ENCODE results near the gene PRKAG3. TPM values are rescaled to one million over a fixed set of nuclear protein-coding genes. Genes with fewer than 3 reads are reported as not detected.

Gene PRKAG3
- total and polyA plus RNA-seq, 2 donors from 2014 or later = not detected

DNA sequence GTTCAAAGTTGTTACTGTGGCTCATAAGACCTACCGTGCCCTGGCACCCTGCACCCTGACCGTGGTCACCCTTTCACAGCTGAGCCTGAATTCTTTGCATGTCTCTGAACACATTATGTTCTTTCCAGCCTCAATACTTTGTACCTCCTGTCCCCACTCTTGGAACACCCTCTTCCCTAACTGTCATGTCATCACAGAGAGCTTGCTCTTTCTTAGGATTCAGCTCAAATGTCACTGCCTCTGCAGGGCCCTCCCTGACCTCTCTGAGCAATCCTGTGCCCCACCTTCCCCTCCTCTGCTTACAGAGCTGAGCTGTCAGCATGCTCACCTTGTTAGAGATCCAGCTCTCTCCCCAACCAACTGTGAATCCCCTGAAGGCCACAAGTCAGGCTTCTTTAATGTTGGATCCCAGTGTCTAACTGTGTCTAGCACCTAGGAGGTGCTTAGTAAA lies 15.0 kb downstream of the PRKAG3 start:
- DNase-seq = no peak
- intact Hi-C loops (cut with DNase I) = no loop called here
- no peak overlapping the region for H3K9ac ChIP-seq (ENCODE audit: low read length in 3 of 3)
- no peaks in the 10 kb centered on the region for H3K27me3 ChIP-seq (ENCODE audit: control insufficient read depth, insufficient read depth, low read length)
- TF ChIP-seq, protein P1, sequence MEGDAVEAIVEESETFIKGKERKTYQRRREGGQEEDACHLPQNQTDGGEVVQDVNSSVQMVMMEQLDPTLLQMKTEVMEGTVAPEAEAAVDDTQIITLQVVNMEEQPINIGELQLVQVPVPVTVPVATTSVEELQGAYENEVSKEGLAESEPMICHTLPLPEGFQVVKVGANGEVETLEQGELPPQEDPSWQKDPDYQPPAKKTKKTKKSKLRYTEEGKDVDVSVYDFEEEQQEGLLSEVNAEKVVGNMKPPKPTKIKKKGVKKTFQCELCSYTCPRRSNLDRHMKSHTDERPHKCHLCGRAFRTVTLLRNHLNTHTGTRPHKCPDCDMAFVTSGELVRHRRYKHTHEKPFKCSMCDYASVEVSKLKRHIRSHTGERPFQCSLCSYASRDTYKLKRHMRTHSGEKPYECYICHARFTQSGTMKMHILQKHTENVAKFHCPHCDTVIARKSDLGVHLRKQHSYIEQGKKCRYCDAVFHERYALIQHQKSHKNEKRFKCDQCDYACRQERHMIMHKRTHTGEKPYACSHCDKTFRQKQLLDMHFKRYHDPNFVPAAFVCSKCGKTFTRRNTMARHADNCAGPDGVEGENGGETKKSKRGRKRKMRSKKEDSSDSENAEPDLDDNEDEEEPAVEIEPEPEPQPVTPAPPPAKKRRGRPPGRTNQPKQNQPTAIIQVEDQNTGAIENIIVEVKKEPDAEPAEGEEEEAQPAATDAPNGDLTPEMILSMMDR (IDR thresholded peaks at IDR 0.05; ENCODE audit: borderline replicate concordance, extremely low read depth, insufficient read depth) = no peak
- no peak for FAIRE-seq
- no peaks in the 10 kb centered on the region for H3K4me1 ChIP-seq (ENCODE audit: control insufficient read depth in 2 of 3, insufficient read depth in 2 of 3, low read depth in 1 of 3, low read length in 3 of 3)
- H3K4me3 ChIP-seq (ENCODE audit: low read length in 3 of 3) = no peak overlapping the region
- no peak overlapping the region for H3K27ac ChIP-seq (ENCODE audit: low read depth in 2 of 2, low read length in 2 of 2)
- H3K9me3 ChIP-seq (ENCODE audit: control insufficient read depth in 2 of 3, insufficient read depth in 1 of 3, low read length in 3 of 3) = no peaks in the 10 kb centered on the region
- H3K36me3 ChIP-seq (ENCODE audit: control insufficient read depth in 2 of 3, insufficient read depth in 3 of 3, low read length in 3 of 3) = peaks cover 0 to 25% (median 10%) of the 10 kb centered on the region in 3 donors

DNA sequence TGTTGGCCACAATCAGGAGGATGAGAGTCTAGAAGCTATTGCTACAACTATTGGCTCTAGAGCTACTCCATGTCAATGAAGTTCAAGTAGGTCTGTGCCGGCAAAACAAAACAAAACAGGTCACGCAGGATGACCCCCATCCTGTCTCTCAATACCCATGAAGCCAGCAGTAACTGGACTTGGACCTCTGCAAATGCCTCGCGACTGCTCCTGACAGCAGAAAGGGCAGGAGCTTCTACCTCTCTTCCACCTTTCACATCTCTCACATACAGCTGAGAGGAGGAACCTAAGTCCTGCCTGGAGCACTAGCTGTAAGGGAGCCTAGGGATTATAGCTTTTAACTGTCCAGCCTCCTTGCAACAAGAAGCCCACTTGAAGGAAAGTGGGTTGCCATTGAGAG lies 16.0 kb downstream of the PRKAG3 start:
- H3K27me3 ChIP-seq (ENCODE audit: control insufficient read depth, insufficient read depth, low read length) = no peaks in the 10 kb centered on the region
- TF ChIP-seq, protein P1 (IDR thresholded peaks at IDR 0.05; ENCODE audit: borderline replicate concordance, extremely low read depth, insufficient read depth) = no peak
- H3K36me3 ChIP-seq (ENCODE audit: control insufficient read depth in 2 of 3, insufficient read depth in 3 of 3, low read length in 3 of 3) = peaks cover 0 to 25% (median 10%) of the 10 kb centered on the region in 3 donors
- no peak for FAIRE-seq
- intact Hi-C loops (cut with DNase I) = no loop called here
- no peaks in the 10 kb centered on the region for H3K4me1 ChIP-seq (ENCODE audit: control insufficient read depth in 2 of 3, insufficient read depth in 2 of 3, low read depth in 1 of 3, low read length in 3 of 3)
- H3K27ac ChIP-seq (ENCODE audit: low read depth in 2 of 2, low read length in 2 of 2) = no peak overlapping the region
- H3K9ac ChIP-seq (ENCODE audit: low read length in 3 of 3) = no peak overlapping the region
- DNase-seq = no peak
- H3K9me3 ChIP-seq (ENCODE audit: control insufficient read depth in 2 of 3, insufficient read depth in 1 of 3, low read length in 3 of 3) = no peaks in the 10 kb centered on the region
- H3K4me3 ChIP-seq (ENCODE audit: low read length in 3 of 3) = no peak overlapping the region

DNA sequence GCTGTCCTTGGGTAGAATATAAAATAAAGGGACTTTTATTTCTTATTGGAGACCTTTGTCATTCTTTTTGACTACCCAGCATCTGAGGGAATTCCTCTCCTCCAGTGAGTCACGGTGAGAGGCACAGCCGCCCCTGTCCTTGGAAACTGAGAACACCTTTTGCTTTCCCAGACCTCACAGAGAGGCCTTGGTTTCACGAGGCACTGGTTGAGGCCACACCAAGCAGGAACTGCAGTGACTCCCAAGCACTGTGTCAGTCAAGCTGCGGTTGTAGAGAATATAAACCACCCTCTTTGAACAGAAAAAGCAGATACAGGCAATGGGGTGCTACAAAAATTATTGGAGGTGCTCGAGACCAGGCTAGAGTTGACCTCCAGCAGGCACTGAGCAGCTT lies 16.4 kb downstream of the PRKAG3 start:
- Histone ChIP-seq H3K9ac (ENCODE audit: low read length in 3 of 3) (no peak overlapping the region), H3K4me1 (ENCODE audit: control insufficient read depth in 2 of 3, insufficient read depth in 2 of 3, low read depth in 1 of 3, low read length in 3 of 3) (no peaks in the 10 kb centered on the region), H3K27me3 (ENCODE audit: control insufficient read depth, insufficient read depth, low read length) (no peaks in the 10 kb centered on the region), H3K27ac (ENCODE audit: low read depth in 2 of 2, low read length in 2 of 2) (no peak overlapping the region), H3K4me3 (ENCODE audit: low read length in 3 of 3) (no peak overlapping the region), H3K9me3 (ENCODE audit: control insufficient read depth in 2 of 3, insufficient read depth in 1 of 3, low read length in 3 of 3) (no peaks in the 10 kb centered on the region), H3K36me3 (ENCODE audit: control insufficient read depth in 2 of 3, insufficient read depth in 3 of 3, low read length in 3 of 3) (peaks cover 0 to 25% (median 10%) of the 10 kb centered on the region in 3 donors)
- no peak for DNase-seq
- no peak for FAIRE-seq
- intact Hi-C loops (cut with DNase I) = no loop called here
- TF ChIP-seq, protein P1 (IDR thresholded peaks at IDR 0.05; ENCODE audit: borderline replicate concordance, extremely low read depth, insufficient read depth) = no peak

Measured in kidney (tissue), 14 donors.